ENCODE data around the gene PSMG2.

The PSMG2 gene

DNA sequence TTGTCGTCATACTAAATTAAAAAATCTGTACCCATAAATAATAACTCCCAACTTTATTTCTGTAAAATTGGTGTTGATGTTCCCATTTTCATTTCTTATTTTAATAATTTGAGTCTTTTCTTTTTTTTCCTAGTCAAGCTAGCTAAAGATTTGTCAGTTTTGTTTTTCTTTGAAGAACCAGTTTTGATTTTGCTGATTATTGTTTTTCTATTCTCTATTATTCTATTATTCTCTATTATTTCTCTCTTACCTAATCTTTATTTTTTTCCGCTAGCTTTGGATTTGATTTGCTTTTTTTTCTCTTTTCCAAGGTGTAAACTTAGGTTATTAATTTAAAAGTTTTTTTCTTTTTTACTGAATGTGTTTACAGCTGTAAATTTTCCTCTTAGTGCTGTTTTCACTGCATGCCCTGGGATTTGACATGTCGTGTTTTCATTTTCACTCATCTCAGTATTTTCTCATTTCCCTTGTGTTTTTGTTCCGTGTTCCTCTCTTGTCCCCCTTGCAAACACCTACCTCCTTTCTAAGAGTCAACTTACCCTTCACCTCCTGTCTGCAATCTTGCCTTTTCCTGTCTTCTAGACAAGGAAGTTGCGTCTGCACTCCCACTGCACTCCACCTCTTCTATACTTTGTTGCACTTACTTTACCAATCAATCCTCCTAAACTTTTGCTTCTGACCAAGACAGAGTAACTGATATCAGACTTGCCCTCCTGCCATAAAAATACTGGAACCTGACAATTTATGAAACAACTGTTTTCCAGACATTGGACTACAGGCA, 18.8 kb downstream of the PSMG2 start:
- no peak overlapping the region for H3K27ac ChIP-seq (ENCODE audit: low read depth, low read length, poor library complexity, severe bottlenecking)
- H3K36me3 ChIP-seq (ENCODE audit: insufficient read depth, low read length): peaks cover 94% of the 10 kb centered on the region
- no peak overlapping the region for H3K9ac ChIP-seq (ENCODE audit: low read length)
- H3K9me2 ChIP-seq (ENCODE audit: low read depth, low read length): no peaks in the 10 kb centered on the region
- H2AFZ ChIP-seq (ENCODE audit: low read length): no peak overlapping the region
- H3K27me3 ChIP-seq (ENCODE audit: insufficient read depth, low read length): no peaks in the 10 kb centered on the region
- no peaks in the 10 kb centered on the region for H3K79me2 ChIP-seq (ENCODE audit: insufficient read depth, low read length)
- H3K4me3 ChIP-seq (ENCODE audit: low read depth, low read length, poor library complexity, severe bottlenecking): no peak overlapping the region
- H4K20me1 ChIP-seq (ENCODE audit: insufficient read depth, low read length): no peaks in the 10 kb centered on the region
- no peaks in the 10 kb centered on the region for H3K9me3 ChIP-seq (ENCODE audit: low read length)
- H3K4me2 ChIP-seq (ENCODE audit: low read length): no peak overlapping the region
- H3K4me1 ChIP-seq (ENCODE audit: insufficient read depth, low read length, severe bottlenecking): no peaks in the 10 kb centered on the region
- TF ChIP-seq EZH2 (IDR thresholded peaks at IDR 0.05; ENCODE audit: borderline replicate concordance, low read length): no peak
- TF ChIP-seq, protein P1, sequence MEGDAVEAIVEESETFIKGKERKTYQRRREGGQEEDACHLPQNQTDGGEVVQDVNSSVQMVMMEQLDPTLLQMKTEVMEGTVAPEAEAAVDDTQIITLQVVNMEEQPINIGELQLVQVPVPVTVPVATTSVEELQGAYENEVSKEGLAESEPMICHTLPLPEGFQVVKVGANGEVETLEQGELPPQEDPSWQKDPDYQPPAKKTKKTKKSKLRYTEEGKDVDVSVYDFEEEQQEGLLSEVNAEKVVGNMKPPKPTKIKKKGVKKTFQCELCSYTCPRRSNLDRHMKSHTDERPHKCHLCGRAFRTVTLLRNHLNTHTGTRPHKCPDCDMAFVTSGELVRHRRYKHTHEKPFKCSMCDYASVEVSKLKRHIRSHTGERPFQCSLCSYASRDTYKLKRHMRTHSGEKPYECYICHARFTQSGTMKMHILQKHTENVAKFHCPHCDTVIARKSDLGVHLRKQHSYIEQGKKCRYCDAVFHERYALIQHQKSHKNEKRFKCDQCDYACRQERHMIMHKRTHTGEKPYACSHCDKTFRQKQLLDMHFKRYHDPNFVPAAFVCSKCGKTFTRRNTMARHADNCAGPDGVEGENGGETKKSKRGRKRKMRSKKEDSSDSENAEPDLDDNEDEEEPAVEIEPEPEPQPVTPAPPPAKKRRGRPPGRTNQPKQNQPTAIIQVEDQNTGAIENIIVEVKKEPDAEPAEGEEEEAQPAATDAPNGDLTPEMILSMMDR (IDR thresholded peaks at IDR 0.05; ENCODE audit: low read length): no peak
- no peaks in the 10 kb centered on the region; the same call in 1 of the 2 replicates for H3F3A ChIP-seq (ENCODE audit: insufficient read depth, low read length)

DNA sequence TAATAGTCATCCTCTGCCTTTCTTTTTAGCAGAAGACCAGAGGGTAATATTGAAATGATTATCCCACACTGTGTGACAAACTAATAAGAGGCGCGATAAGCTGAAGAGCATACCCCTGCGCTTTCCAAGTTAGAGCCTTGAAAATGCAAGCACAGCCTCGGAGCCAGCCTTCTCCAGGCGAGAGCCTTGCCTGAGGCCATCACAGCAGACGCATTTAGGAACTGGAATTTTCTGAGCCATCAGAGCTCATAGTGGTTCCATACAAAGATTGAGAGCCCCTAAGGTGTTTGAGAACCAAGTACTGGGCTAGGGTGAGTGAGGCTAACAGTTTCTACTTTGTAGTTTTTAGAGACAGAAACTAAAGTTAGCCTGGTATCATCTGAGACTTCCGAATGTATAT, 19.9 kb downstream of the PSMG2 start:
- TF ChIP-seq, protein P1 (IDR thresholded peaks at IDR 0.05; ENCODE audit: low read length): no peak
- no peak for TF ChIP-seq EZH2 (IDR thresholded peaks at IDR 0.05; ENCODE audit: borderline replicate concordance, low read length)
- no peak overlapping the region for H3K9ac ChIP-seq (ENCODE audit: low read length)

DNA sequence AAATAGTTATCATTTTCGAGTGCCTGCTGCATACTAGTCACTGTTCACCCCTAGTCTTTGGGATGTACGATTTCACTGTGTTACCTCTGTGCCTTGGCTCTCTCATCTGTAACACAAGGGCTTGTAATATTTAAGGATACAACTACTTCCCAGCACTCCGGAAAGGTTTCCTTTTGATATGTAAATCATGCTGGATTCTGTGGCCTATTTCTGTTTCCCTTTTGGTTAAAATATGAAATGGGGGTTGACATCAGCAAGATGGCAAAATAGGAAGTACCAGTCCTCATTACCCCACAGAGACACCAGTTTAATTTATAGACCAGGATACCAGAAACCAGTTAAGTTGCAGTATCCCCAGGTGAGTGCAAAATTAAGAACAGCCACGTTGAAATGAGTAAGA, 23.5 kb downstream of the PSMG2 start:
- Histone ChIP-seq H3K27me3 (ENCODE audit: insufficient read depth, low read length) (no peaks in the 10 kb centered on the region), H3K9me2 (ENCODE audit: low read depth, low read length) (no peaks in the 10 kb centered on the region), H2AFZ (ENCODE audit: low read length) (no peak overlapping the region), H3K4me2 (ENCODE audit: low read length) (no peak overlapping the region), H3K4me3 (ENCODE audit: low read depth, low read length, poor library complexity, severe bottlenecking) (no peak overlapping the region), H3K9ac (ENCODE audit: low read length) (no peak overlapping the region), H4K20me1 (ENCODE audit: insufficient read depth, low read length) (no peaks in the 10 kb centered on the region), H3K27ac (ENCODE audit: low read depth, low read length, poor library complexity, severe bottlenecking) (no peak overlapping the region), H3K4me1 (ENCODE audit: insufficient read depth, low read length, severe bottlenecking) (no peaks in the 10 kb centered on the region), H3K79me2 (ENCODE audit: insufficient read depth, low read length) (no peaks in the 10 kb centered on the region), H3K9me3 (ENCODE audit: low read length) (no peaks in the 10 kb centered on the region), H3F3A (ENCODE audit: insufficient read depth, low read length) (no peaks in the 10 kb centered on the region; the same call in 1 of the 2 replicates), H3K36me3 (ENCODE audit: insufficient read depth, low read length) (peaks cover 53% of the 10 kb centered on the region)
- TF ChIP-seq, protein P1 (IDR thresholded peaks at IDR 0.05; ENCODE audit: low read length): no peak
- TF ChIP-seq EZH2 (IDR thresholded peaks at IDR 0.05; ENCODE audit: borderline replicate concordance, low read length): no peak

More for the DNA sequence above, 19.9 kb downstream of the PSMG2 start:
- Histone ChIP-seq H3K27me3 (ENCODE audit: insufficient read depth, low read length) (no peaks in the 10 kb centered on the region), H3K4me2 (ENCODE audit: low read length) (no peak overlapping the region), H3K27ac (ENCODE audit: low read depth, low read length, poor library complexity, severe bottlenecking) (no peak overlapping the region), H3K79me2 (ENCODE audit: insufficient read depth, low read length) (no peaks in the 10 kb centered on the region), H3K9me3 (ENCODE audit: low read length) (no peaks in the 10 kb centered on the region), H3K36me3 (ENCODE audit: insufficient read depth, low read length) (peaks cover 87% of the 10 kb centered on the region), H4K20me1 (ENCODE audit: insufficient read depth, low read length) (no peaks in the 10 kb centered on the region), H3K4me1 (ENCODE audit: insufficient read depth, low read length, severe bottlenecking) (no peaks in the 10 kb centered on the region), H2AFZ (ENCODE audit: low read length) (no peak overlapping the region), H3F3A (ENCODE audit: insufficient read depth, low read length) (no peaks in the 10 kb centered on the region; the same call in 1 of the 2 replicates), H3K9me2 (ENCODE audit: low read depth, low read length) (no peaks in the 10 kb centered on the region), H3K4me3 (ENCODE audit: low read depth, low read length, poor library complexity, severe bottlenecking) (no peak overlapping the region)

All from OCI-LY1 (cell line).